GM19240 (cell line): ENCODE measurements around the gene IL18R1.

Experiments used
- DNase-seq: peaks from one replicate; pipeline ENCODE4 v3.0.0; 2011; ENCODE audit warnings: low spot score; ENCODE audit not compliant: insufficient read length

IL18R1 gene

DNA sequence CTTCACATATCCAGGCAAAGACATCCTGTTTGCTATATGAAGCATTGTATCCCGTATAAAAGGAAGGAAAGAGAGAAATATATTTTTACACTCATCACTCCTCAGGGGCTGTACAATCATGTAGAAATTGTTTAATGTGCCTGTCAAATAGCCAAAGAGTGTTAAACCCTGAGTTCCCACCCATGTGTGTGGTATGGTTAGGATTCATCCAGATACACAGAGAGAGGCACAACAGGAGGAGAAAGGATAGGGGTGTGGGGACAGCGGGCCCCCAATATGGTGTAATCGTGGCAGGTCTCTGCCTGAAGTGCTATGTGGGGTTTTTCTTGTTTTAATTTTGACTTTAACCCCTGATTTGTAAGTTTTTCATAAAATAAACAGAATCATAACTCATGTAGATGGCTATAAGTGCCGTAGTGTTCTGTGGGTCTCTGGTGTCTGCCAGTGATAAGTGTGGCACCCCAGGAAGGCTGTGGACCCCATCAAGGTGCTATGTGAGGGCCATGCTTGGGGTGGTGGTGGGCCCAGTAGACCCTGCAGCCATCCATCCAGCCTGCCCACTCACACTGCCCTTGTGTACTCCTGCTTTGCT is 10.2 kb upstream of the IL18R1 start:
- DNase-seq: no peak

DNA sequence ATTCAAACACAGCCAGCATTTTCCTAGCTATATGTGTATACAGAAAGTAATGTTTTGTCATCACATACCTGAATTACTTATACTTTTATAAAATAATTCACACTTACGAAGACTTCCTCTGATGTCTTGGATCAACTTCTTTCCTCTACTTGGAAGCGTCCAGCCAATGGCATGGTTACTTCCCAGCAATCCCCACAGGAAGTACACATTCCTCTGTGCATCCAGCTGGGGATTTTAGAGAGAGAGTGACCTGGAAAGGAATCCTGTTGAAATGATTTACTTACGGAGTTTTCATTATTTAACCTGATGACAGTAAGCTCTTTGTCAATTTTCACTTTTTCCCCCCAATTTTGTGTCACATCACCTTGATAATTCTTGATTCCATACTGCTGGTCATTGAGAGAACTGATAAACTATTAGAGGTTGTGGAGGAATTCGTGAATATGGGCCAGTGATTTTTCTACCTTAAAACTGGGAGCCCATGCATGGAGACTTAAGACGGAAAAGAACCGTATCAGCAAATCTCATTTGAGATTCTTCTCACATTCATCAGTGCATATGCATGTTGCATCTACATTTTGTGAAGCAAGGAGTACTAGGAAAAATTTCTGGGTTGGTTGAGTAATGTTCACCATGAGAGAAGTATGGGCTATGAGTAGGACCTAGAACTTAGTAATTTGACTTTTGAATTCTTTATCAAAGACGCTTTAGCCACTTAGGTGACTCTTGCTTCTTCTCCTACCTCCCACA is 9.0 kb upstream of the IL18R1 start:
- no peak for DNase-seq

DNA sequence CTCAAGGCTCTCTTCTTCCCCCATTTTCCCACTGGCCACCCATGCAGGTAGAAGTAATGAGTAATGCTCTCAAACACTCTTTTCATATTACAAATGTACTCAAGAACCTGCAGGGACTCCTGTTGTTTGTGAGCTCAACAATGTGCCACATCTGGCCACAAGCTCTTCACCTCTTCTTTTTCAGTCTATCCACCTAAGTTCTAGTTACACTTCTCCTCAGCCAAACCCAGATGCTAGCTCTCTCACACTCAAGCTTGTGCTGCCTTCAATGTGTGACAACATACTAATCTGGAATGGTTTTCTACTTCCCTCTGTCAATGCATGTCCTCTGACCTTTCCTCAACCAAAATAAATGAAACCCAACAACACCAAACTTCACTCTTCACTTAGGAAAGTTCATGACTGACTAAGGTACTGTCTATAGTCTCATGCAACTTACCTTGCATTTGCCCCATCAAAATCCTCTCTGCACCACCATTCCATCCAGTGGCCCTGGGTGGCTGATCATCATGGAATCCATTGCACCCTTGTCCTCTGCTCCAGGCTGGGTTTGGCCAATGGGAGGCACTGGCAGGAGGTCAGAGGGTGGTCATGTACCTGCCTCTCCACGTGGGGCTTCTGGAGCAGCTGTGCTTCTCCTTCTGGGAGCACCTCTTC is 5.3 kb upstream of the IL18R1 start:
- no peak for DNase-seq

DNA sequence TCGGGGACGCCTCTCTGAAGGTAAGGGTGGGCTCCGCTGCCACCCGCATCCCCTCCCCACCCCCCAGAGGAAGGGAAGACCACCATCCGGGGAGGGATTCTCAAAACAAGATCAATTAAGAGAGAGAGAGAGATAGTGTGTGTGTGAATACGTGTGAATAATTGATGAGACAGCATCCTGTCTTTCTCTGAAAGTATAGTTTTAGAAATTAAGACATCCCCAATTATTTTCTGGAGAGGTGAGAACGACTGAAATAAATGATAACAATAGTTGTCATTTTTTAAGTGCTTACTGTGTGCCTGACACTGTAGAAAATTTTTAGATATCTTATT is 751 bp downstream of the IL18R1 start:
- DNase-seq: no peak

DNA sequence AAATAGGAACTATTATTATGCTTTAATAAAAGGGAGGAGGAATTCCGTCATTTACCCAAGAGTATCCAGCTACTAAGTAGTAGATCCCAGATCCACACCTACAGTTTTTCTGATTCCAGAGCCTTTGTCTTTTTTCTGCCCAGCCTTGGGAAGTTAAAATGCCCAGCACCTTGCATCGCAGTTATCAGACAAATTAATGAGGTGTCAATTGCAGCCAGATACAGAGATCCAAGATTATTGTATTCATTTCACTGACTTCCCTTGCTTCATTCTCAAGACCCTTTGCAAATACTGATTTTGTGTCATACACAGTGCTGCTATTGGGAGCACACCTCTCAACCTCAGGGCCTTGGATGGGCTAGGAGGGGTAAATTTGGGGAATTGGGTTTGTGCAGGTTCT is 1.1 kb downstream of the IL18R1 start:
- DNase-seq: no peak

DNA sequence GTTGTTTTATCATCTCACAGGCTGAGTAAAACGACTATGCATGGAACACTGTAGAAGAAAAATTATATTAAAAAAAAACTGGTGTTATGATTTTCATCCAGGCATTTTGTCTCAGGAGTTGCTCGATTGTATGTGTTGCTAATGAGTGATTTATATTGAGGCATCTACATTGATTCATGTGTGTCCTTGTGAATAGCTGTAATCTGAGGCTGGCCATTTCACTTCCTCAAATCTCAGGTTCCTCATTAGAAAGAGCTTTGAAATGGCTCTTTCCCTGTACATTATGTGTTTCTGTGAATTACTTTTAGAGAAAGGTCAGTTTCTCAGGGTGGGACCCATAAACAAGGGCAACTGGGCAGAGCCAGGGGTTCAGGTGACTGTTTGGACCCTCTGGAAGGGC is 2.3 kb downstream of the IL18R1 start:
- DNase-seq: no peak

DNA sequence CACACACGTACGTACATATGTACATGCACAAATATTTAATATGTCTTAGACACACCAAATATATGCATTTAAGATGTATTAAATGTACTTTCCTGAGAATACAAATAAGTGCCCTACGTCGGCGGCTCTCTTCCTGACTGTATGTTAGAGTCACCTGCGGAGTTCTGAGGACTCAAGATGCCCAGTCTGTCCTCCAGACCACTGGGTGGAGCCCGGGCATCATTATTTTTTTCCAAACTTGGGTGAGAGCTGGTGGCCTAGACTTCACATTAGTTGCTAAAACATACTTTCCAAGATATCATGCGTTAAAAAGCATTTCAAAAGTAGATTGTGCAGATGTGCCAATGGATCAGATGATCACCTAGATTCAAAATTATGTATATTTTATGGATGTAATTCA is 2.9 kb downstream of the IL18R1 start:
- no peak for DNase-seq

DNA sequence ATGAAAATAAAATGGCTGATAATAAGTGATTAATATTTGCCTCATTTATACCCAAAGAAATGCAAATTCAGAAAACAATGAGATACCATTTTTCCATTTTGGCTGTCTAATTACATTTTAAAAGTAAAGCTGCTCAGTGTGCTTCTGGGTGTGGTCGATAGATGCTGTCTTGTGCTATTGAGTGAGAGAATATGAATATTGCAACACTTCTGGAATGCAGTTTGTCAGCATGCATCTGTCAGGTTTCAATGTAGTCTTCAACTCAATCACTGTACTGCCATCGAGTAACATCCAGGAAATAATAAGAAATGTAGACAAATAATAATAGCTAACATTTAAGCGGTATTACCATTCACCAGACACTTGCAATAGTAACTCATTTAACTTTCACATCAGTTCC is 3.9 kb downstream of the IL18R1 start:
- DNase-seq: no peak

DNA sequence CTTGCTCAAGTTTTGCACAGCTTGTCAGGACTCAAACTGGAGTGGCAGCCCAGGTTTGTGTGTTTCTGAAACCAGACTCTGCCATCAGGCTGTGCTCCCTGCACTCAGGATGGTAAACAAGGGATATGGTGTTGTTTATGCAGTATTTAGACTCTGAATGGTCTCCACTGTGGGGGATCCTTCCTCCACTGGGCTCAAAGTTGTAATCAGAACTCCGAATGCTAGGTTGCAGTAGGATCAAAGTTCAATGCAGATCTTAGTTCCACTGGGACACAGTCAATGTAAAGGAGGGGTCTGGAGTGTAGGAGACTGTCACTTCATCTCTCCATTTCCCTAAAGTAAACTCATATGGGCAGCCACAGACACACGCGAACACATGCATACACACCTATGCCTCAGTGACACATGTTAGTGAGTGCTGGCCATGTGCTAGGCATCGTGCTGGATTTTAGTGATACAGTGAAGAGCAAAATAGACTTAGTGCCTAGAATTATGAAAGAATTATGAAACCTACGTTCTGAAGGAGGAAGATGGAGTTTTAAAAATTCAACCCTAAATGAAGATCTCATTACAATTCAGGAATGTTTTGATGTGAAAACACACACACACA is 6.1 kb downstream of the IL18R1 start:
- DNase-seq: no peak

DNA sequence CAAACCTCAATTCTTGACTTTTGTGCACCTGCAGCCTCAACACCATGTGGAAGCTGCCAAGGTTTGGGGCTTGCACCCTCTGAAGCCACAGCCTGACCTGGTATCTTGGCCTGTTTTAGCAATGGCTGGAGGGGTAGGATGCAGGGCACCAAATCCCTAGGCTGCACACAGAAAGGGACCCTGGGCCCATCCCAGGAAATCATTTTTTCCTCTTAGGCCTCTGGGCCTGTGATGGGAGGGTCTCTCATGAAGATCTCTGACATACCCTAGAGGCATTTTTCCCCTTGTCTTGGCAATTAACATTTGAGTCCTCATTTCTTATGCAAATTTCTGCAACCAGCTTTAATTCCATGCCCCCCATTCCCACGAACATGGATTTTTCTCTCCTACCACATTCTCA is 10.2 kb downstream of the IL18R1 start:
- DNase-seq: no peak

DNA sequence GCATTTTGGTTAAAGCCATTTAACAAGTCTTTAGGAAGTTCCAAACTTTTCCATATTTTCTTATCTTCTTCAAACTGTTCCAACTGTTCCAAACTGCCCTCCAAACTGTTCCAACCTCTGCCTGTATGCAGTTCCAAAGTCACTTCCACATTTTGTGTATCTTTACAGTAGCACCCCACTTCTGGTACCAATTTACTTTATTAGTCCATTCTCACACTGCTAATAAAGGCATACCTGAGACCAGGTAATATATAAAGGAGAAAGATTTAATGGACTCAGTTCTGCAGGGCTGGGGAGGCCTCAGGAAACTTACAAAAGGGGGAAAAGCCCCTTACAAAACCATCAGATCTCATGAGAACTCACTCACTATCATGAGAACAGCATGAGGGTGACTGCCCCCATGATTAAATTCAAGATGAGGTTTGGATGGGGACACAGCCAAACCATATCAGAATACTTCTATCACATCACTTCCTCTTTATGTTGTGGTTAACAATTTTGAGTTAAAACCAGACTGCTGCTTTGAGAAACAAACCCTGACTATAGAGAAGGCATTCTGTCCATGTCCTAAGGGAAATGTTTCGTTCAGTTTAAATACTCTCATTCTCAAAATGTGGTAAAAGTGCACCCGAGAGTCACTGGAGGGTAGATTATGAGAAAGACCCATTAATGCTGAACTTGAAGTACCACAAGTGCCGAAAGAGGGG is 11.0 kb downstream of the IL18R1 start:
- no peak for DNase-seq

DNA sequence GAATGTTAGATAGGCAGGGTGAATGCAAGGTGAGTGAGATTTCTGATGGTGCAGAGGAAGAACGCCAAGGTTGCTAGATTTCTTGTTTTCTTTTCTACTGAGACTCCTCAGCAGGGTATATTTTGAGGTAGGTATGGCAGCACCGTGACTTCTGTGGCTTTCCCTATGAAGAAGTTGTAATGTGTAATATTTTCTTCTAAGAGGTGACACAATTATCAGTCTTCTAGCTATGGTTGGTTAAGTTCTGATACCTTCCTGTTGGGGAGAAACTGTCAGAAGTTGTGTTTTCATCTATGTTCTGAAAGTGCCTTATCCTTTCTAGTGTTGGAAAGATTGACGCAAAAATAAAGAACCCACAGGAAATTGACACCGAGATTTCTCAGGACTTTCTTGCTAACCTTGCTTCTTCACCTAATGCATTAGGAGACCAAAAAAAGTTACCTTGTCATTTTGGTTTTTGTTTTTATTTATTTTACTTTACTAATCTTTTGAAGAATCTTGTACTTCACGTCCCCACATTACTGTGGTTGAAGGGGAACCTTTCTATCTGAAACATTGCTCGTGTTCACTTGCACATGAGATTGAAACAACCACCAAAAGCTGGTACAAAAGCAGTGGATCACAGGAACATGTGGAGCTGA is 11.9 kb downstream of the IL18R1 start:
- DNase-seq: no peak

DNA sequence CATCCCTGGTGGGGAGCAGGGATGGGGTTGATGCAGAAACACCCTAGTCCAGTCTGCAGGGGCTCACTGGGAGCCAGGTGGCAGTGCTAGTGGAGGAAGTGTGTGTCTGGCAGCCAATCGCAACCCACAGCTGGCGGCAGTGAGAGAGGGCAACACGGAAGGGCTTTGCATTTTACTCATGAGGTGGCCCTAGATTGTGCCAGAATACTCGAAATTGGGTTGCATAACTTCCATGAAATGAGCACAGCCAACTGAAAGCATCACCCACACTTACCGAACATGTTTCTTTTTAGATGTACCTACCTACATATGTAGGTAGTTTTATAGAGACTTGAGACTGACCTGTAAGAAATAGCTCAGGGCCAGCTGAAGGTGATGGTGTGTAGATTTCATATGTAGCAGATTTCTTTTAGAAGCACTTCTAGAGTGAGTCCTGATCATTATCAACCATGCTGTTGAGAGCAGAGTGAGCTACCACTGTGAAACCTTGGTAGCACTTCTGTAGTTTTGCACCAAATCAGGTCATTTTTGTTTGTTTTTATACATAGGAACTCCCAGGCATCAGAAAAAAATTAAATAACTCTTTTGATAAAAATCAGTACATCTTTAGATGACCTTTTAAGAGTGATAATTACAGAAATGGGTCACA is 13.0 kb downstream of the IL18R1 start:
- no peak for DNase-seq

DNA sequence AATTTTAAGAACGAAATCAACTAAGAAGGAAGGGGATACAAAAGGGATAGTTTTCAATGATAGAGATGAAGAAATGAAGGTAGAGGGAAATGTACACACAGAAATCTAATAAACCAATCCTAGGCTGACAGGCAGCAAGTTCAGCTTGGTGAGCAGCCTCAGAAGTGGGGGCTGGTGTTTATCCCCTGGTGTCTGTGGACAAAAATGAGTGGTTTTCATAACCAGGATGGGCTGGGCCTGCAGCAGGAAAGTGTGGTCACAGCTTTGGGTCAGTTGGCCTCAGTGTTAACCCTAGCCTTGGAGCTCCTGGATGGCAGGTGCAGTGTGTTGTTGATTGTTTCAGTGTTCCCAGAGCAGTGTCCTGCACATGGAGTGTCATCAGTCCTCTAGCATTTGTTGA is 14.3 kb downstream of the IL18R1 start:
- DNase-seq: no peak

DNA sequence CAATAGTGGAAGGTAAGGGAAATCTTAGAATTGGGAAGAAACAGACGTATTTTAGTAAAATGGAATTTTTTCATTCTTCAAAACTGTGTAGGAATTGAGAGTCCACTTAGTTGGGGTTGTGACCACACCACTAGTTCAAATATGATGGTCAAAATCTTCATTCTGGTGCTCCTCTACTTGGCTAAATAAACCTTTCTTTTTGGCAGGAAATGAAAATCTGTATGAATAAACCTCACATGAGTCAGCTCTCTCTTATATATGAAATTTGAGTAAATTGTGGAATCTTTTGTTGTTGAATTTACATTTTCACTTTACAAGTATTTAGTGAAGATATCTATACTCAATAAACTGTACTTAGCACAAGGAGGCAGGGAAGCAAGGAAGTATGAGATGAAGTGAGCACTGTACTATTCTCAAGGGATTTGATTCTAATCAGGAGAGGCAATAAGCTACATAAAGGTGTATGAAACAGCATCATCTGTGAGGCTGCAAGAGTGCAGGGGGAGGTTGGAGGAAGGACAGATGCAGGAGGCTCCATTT is 20.5 kb downstream of the IL18R1 start:
- no peak for DNase-seq

DNA sequence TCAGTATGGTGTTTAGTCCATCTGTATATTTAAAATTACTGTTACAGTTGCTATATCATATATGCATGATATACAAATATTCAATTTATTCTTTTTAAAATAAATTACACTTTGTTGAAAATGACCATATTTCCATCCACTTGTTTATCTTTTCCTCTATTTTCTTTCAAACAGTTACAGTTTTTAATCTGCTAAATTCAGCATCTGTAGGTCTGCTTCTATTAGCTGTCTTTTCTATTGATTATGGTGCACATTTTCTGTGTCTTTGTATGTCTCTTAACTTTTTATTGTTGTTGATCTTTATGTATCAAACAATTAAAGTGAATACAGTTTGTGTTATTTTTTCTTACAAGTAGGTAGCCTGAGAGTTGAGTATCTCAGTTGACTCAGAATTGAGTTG is 28.1 kb downstream of the IL18R1 start:
- DNase-seq: no peak

DNA sequence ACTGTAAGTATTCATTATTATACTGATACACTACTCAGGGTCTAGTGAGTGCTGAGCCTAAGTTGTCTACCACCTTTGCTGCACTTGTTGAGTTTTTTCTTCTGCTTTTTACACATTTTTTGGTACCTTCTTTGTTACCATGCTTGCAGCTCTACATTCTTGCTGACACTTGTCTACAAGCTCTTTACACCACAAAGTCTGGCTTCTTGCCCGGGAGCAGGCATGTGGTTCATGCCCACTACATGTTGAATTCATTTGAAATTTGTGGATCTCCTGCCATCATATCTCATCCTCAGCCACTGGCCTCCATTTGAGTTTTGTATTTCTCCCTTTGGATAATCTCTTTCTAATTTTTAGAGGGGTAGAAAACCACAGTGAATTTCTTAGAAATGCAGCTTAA is 29.9 kb downstream of the IL18R1 start:
- DNase-seq: no peak

DNA sequence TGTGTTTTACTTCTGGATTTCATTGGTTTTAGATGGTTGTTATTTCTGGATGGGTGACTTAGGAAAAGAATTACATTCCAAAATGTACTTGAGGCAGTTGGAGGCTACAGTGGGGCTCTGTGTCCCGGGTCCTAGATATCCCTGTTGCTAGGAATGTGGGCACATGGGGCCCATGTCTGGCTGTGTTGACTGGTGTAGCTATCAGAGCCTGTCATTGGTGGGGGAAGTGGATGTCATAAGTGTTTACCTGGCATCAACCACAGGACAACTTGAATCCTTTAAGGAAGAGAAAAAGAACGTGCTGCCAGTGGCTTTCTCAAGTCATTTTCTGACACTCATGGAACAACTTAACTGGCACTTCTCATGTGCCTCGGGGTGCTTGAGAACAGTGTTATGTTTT is 30.4 kb downstream of the IL18R1 start:
- DNase-seq: no peak

DNA sequence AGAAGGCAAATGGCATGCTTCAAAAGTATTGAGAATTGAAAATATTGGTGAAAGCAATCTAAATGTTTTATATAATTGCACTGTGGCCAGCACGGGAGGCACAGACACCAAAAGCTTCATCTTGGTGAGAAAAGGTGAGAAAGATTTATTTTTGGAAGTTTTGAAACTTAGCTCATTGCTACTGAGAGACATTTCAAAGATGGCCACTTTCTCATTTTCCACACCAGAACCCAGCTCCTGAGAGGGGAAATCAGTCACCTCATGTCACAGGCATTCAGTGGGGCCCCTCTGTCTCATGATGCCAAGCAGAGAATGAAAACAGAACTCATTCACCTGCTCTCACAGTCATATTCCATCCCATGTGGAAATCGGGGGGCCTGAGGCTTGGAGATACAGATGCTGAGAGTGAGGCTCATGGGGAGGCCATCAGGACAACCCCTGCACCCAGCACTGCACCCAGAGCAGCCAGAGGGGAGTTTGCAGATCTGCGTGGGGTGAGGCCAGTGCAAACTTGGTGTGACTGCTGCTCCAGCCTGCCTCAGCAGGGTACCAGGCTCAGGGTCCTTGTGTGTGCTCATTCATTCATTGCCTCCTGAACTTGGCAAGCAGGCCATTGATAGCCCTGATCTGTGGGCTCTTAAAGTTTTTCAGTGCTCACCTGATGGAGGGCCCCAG is 31.4 kb downstream of the IL18R1 start:
- DNase-seq: no peak
